GM12891 (cell line): ENCODE data around the gene SRRM5.

Experiments used
- POLR2A ChIP-seq: IDR thresholded peaks from 2 replicates; pipeline ENCODE4 v1.6.1; 2011; ENCODE audit warnings: low read depth, low read length, control low read depth
- POLR2AphosphoS5 ChIP-seq: IDR thresholded peaks from 2 replicates; pipeline ENCODE4 v1.6.1; 2011; ENCODE audit warnings: low read depth, low read length, control low read depth
- POU2F2 ChIP-seq: IDR thresholded peaks from 2 replicates; pipeline ENCODE4 v1.6.1; 2011; ENCODE audit warnings: low read depth, mild to moderate bottlenecking, control low read depth, low read length, moderate library complexity
- TAF1 ChIP-seq: IDR thresholded peaks from 2 replicates; pipeline ENCODE4 v1.6.1; 2011; ENCODE audit warnings: low read depth, low read length, control low read depth

DNA sequence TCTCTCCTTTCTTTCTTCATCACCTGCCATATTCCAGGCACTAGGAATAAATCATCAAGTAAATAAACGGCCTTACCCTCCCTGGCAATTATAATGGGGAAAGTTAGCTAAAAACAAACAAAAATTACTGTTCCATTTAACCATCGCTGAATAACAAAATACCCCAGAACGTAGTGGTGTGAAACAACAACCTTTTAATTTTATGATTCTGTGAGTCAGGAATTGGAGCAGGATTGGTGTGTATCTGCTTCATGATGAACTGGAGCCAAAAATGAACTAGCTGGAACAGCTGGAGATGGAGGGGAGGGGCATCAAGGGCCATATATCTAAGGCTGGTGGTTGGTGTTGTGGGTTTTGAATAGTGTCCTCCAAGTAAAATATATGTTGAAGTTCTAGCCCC, 31.4 kb downstream of the SRRM5 start:
- TF ChIP-seq TAF1 (no peak), POLR2A (no peak), POLR2AphosphoS5 (no peak), POU2F2 (no peak)
